ENCODE measurements around the gene SAMD8.
"Not testable (repeated sequence)": the region's sequence is repeated elsewhere in the genome, so short reads cannot be mapped to it uniquely, and the experiment has no call there.

The SAMD8 gene

DNA sequence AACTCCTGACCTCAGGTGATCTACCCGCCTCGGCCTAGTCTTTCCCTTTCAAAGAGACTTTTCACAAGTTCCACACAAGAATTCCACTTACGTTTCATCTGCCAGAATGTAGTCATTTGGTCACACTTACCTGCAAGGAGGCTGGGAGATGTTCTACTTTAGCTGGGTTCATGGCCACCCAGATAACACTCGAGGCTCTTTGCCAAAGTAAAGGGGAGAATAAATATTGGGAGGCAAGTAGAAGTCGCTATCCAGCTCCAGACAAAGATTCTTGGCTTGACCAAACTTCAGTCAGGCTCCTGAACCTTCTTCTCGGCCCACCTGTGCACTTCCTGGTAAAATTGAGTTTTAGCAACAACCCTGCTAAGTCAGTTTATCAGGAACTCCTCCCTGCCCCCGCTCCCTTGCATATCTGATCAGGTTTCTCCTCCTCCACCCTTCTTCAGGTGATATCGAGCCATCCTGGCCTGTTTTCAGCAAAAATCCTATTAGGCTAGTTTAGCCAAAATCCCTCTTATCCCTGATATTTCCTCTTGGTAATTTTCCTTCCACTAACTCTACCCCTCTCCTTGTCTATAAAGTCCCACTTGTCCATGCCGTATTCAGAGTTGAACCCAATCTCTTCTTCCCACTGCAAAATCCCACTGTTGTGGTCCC, 25.1 kb upstream of the SAMD8 start:
- no peak for DNase-seq

DNA sequence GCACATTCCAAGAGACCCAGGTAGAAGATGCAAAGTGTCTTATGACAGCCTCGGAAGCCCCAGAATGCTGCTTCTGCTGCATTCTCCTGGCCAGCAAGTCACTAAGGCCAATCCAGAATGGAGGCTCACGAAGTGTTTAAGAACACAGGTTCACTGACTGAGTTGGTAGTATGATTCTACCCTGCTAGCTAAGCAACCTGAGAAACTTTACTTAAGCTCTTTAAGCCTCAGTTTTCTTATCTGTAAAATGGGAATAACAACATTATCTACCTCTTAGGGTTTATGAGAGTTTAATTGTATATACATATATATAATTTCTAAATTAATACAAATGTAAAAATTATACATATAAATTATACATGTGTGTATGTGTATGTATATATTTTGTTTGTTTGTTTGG, 22.8 kb upstream of the SAMD8 start:
- DNase-seq: no peak

DNA sequence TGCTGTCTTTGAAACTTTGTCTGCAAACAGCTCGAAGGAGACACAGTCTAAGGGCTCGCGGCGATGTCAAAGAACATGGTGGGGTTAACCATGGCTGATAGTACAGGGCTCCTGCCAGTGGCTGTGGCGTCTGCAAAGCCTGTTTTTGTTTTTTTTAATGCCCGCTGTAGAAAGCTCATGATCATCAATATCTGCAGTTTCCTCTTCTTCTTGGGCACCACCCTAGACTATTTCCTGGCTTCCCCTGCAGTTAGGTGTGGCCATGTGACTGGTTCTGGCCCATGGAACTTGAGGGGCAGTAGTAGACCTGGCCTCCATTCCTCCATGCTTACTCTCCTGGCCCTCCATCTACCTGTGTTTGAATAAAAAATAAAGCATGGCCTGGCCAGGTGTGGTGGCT, 21.8 kb upstream of the SAMD8 start:
- no peak for DNase-seq

DNA sequence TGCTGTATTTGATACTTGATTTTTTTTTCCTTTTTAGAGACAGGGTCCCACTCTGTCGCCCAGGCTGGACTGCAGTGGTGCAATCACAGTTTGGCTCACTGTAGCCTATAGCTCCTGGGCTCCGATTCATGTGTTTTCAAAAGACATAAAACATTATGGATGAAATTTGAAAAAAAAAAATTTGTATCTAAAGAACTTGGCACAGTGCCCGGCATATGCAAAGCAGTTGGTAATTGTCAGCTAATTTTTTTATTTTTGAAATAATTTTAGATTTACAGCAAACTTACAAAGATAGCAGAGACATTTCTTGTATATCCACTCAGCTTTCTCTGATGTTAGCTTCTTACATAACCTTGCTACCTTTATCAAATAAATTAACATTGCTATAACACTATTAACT, 20.3 kb upstream of the SAMD8 start:
- DNase-seq: no peak

DNA sequence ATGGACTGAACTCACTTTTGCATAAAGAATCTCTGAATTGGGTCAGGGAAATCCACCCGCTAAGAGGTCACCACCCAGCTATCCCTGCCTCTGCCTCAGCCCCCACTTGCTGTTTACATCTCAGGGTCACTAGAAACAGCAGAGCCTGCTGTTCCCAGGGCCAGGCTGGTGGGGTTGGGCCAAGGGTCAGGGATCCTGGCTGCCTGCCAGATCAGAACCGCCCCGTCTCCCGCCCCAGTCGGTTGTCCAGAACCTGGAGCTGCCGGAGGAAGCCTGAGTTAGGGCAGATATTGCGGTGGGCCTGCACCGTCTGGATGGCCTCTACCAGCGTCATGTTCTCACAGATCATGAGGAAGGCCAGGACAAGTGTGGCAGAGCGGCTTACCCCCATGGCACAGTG, 17.0 kb upstream of the SAMD8 start:
- DNase-seq: no peak

DNA sequence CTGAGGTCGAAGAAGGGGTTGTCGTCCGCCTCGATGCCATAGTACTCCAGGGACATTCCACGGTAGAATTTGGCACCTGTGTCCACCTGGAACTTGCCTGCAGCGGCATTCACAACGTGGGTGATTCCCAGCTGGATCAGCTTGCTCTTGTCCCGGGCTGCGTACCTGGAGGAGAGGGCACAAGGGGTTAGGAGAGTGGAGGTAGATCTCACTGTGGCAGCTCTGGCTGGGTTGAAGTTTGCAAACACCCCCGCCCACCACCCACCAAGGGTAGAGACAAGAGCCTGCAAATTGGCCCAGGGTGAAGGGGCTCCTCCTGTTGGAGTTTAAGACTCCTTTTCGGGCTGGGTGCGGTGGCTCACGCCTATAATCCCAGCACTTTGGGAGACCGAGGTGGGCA, 15.8 kb upstream of the SAMD8 start:
- no peak for DNase-seq

DNA sequence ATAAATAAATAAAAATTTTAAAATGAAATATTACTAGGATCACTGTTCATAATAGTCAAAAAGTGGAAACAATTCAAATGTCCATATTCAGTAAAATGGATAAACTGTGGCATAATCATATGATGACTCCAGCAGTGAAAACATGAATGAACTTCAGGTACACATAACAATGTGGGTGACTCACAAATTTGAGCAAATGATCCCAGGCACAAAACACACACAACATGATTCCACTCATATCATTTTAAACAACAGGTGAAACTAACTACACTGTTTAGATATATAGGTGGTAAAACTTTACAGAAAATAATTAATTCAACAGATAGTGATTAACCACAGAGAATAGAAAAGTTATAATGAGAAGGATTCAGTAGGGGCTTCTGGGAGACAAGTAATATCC, 14.7 kb upstream of the SAMD8 start:
- DNase-seq: no peak

DNA sequence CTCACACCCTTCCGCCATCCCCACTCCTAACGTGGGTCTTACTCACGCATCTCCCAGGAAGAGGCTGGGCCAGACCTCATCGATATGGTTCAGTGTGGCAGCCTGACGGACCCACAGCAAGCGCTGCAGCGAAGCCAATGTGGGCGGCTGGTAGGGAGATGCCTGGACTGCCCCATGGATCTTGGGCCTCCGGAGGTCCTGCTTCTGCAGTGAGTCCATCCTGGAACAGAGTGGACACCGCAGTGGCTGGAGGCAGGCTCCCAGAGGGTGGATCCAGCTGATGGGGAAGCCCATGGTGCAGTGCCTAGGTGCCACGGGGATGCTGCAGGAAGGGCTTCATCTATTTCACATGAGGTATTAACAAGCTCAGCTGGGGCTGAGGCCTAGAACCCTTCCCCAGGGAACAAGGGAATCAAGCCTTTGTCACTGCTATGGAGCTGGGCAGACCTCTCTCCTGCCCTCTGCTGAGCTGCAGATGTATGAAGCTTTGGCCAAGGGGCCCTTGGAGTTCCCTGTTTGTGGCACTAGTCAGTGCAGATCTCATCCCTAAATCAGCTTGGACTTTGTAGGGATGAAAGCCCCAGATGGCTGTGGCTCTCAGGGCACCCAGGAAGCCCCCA, 13.7 kb upstream of the SAMD8 start:
- DNase-seq: no peak

DNA sequence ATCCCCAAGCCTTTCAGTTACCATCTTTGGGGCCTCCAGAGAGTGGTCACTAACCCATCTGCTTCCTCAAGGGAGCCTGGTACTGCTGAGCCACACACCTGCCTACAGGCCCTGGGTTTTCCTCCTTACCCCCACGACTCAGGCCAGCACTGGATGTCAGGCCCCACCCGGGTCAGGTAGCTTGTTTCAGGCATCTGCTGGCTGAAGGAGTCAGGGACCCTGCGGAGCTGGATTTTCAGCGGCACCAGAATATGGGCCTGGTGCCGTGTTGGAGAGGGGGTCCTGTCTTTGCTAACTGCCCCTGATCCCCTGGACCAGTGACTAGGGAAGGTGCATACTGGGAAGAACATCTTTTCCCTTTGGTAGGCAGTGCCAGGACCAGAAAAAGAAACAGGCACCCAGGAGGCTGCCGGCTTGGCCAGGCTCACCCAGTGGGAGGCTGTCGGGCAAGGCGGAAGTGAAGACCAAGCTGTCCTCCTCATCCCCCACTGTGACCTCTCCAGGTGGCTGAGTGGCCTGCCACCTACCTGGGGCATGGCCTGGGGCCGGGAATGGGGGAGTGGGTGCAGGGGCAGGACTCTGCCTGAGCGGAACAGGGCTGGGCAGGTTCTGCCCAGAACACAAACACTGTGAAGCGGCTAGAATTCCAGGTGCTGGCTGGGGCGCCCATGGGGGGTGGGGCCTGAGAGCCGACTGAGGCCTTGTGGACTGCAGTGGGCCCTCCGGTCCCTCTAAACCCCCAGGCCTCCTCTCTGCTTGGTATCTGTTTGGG, 12.4 kb upstream of the SAMD8 start:
- no peak for DNase-seq

DNA sequence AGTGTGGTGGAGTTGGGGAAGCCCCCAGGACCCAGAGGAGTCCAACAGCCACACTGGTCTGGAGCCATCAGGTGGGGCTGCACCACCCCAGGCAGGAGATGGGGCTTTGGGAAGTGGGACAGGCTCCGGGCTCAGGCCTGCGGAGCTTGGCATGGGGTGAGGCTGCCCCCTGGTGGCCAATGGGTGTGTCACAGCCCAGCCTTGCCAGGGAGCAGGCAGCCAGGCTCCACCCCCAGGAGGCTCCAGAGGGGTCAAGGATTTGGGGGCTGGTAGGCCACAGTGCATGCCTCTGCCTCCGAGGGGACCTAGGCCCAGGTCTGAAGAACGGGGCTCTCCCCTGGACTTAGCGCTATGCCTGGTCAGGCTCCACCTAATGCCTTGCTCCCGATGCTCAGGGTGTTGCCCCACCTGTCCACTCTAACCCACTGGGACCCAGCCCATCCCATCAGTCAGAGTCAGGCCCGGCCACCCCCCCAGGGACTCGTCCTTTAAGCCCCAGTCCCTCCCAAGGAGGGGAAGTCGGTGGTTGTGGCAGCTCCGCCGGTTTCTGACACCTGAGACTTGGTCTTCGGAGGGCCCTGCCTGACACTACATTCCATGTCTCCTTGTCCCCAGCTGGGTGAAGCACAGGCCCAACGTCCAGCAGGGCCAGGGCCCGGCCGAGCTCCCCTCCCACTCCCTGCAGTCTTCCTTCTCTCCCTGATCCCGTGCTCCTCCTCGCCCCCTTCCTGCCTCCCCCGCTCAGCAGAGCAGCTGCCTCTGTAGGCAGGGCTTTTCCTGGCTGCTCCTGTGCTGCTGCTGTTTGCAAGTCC, 11.3 kb upstream of the SAMD8 start:
- DNase-seq: peak; percentile 31

DNA sequence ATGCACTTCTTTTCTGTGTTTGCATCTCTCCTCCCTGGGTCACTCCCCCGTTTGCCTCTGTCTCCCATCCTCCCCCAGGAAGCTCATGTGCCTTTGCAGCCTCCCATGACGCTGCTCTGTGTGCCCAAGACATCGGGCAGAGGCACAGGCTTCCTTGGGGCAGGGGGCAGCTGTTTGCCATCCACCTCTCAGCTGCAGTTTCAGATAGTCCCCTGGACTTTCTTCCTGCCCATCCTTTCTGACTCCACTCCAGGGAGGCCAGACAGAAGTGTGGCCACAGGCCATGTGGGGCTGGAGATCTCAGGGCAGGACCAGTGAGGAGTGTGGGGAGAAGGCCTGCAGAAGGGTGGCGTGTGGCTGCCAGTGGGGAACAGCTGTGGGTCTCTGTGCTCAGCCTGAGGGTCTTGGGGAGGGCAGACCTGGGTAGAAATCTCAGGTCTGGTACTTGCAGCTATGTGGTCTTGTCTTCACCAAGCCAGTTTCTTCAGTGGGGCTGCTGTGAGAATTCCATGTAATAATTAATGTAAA, 10.6 kb upstream of the SAMD8 start:
- DNase-seq: no peak

DNA sequence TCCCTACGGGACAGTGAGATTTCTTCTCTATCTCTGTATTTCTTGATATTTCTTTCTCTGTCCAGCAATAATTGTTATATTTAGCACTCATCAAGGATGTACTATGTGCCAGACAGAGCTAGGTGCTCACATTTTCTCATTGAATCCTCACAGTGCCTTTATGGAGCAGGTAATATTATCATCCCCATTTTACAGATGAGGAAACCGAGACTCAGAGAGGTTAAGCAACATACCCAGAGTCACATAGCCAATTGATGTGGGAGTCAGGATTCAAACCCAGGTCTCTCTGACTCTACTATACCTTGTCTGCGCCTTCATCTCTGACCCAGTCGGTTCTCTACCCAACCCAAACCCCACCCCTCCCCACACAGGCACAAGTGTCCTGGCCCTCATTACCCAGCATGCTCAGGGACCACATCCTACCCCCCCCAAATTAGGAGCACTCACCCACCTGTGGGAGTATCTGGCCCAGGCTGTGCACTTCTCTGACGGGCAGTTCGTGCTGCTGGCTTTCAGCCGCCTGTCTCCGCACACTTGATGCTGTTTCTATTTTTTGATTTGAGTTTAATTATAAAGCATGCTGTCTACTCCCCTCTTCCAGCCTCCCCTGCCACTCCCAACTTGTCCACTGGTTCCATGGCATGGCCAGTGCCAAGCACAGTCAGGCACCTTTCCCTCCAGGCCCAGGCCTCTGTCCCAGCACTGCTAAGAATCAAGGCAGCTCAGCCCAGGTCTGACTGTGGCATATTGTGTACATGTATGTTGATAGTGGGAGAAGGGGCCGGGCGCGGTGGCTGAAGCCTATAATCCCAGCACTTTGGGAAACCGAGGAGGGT, 9.8 kb upstream of the SAMD8 start:
- no peak for DNase-seq

DNA sequence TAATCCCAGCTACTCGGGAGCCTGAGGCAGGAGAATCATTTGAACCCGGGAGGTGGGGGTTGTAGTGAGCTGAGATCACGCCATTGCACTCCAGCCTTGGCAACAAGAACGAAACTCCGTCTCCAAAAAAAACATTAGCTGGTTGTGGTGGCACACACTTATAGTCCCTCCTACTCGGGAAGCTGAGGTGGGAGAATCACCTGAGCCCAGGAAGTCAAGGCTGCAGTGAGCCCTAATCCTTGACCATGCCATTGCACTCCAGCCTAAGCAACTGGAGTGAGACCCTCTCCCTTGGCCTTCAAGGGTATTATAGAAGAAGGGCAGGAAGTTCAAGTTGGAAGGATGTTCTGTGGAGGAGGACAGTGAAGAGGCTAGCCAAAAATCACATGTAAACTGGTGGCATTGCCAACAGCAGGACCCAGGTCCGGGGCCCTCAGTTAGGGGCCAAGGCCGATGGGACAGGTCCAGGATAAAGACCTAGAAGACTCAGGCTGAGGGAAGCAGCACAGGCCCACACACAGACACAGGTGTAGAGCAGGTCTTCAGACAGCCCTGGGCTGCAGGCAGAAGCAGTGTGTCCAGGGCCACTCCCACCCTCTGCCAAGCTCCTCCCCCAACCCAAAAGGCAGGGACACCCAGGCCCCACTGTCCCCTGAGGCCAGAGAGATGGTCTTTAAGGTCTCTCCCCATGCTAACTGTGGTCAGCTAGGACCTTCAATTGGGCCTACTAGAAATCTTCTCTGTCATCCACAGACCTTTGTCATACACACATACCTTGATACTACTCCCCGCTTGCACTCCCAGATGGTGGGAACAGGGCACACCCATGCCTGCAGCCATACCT, 8.4 kb upstream of the SAMD8 start:
- no peak for DNase-seq

DNA sequence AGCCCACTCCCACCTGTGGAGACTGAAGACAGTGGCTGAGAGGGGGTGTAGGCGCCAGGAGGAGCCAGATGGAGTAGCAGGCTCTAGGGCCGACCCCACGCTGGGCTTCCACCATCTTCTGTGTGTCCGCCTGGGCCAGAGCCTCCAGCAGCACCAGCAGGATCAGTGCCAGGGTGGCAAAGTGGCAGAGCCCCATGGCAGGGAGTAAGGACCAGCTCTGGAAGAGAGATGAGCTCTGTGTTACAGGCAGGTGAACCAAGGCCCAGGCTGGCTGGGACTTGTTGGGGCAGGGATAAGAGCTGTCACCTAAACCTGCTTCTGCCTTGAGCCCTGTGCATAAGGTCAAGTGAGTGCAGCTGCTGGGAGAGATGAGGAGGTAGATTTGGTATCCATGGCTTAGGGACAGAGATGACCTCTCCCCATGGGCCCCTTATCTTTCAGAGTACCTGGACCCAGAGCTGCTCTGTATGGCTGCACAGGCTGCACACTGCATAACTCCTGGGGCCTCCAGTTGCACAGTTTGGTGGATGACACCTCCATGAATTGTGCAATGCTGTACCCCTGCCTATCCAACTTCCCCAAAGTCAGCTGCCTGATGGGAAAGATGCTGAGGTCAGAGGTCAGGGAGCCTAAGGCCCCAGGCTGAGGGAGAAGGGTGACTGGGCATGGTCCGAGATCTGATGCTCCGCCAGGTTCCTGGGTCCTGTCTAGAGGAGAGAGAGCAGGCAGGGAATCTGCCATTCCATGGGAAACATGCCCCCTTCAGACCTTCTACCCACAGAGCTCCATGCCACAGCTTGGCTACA, 7.4 kb upstream of the SAMD8 start:
- no peak for DNase-seq

DNA sequence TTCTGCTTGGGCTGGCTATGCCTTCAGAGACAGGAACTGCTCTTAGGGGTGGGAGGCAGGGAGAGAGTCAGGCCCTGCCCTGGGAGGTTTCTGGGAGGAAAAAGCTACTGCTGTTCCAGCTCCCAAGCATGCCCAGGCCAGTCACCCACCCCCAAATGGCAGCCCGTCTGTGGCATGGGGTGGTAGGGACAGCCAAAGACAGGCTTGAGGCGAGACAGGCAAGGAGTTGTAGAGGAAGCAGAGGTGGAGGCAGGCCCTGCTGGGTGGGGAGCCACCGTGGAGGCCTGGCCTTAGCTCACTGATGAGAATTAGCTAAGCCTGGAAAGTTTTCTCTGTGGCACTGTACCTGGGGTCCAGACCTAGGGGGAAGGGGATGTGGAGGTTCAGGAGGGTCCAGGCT, 6.6 kb upstream of the SAMD8 start:
- no peak for DNase-seq

DNA sequence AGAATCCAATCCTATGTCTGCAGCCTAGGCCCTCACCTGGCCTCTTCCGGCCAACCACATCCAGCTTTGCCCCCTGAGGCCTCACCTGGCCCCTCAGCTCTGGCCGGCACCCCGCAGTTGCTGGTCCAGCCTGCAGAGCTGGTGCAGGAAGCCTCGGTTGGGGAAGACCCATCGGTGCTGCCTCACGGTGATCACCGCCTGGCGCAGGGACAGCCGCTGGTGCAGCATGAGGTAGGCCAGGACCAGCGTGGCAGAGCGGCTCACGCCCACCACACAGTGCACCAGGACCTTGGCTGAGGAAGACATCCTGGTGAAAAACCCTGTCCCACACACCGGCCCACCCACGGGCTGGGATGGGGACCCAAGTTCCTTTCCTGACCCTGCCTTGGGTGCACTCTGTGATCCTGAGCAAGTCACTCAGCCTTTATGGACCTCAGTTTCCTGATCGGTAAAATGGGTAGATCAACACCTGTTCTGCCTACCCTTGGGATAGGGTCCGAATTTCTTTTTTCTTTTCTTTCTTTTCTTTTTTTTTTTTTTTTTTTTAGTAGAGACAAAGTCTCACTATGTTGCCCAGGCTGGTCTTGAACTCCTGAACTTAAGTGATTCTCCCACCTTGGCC, 5.8 kb upstream of the SAMD8 start:
- no peak for DNase-seq

DNA sequence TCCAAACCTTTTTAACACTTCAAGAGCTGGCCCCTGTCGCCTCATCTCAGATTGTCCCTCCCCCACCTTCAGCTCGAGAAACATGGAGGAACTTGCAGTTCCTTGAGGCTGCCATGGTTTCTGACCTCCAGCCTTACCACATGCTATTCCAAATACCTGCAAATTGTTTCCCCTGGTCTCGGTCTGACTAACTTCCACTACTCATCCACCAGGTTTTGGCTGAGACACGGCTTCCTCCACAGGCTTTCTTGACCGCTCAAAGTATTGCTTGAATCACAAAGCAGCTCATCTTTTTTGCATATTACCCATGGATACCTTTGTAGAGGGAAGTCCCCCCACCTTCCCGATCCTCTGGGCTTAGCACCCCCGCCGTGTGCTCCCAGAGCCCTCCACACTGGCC, 5.2 kb upstream of the SAMD8 start:
- no peak for DNase-seq

DNA sequence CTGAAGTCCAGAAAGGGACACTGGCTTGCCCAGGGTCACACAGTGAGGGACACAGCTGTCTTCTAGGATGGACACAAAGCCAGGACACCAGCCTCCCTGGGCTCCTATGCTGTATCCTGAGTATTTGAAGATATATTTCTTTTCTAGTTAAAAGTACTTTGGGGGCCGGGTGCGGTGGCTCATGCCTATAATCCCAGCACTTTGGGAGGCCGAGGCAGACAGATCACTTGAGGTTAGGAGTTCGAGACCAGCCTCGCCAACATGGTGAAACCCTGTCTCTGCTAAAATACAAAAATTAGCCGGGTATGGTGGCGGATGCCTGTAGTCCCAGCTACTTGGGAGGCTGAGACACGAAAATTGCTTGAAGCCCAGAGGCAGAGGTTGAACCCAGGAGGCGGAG, 4.6 kb upstream of the SAMD8 start:
- DNase-seq: not testable (repeated sequence)

DNA sequence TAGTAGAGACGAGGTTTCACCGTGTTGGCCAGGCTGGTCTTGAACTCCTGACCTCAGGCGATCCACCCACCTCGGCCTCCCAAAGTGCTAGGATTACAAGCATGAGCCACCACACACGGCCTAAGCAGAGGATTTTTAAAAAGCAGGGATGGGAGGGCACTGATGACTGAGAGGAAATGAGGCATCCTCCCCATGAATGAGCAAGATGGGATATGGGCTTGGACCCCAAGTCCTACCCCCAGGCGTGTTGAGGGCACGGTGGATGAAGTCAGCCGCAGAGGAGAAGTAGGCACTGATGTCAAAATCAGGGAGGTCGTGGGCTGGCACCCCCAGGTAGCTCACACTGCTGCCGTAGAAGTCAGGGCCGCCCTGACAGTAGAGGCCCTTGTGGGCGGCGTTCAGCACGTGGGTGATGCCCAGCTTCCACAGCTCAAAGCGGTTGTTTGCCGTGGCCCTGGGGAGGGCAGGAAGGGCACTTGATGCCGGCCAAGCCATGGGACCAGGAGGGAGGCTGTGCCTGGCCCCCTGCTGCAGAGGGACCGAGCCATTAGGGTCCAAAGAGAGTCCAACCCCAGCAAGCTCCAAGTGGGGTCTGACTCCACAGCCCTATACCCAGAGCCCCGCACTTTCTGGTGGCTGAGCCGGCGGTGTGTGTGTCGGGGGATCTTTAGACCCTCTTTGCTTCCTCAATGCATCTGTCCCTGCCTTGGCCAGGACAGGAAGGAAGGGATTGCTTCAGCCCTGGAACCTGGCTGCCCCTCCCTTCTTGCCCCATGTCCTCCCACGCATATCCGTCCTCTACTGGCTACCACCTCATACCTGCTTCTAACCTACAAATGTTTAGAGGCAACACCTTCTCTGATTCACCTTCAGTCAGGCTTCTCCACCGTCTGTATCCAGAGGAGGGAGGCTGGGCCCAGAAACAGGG, 3.4 kb upstream of the SAMD8 start:
- no peak for DNase-seq

Data from amniotic stem cell (primary cell).